Activated CD8-positive, alpha-beta T cell treated with anti-CD3 and anti-CD28 coated beads for 36 hours (primary cell): ENCODE results near the gene ANKRD63. TPM values are rescaled to one million over a fixed set of nuclear protein-coding genes. Genes with fewer than 3 reads are reported as not detected.

Experiments used
- ATAC-seq: fragments of 200-7000 bp; cut with Tn5 transposase; one replicate; pipeline ENCODE4 v1.10.0; 2021; ENCODE audit warnings: mild to moderate bottlenecking, moderate library complexity
- CTCF ChIA-PET: fragments of 350-600 bp; sonication (Branson Sonifier 250); formaldehyde crosslinking; loops from one replicate; lab custom pipeline; 2021; ENCODE audit warnings: antibody characterized with exemption; lab: Charles Lee
- POLR2A ChIA-PET: fragments of 350-600 bp; sonication (Branson Sonifier 250); formaldehyde crosslinking; loops from one replicate; lab custom pipeline; 2021; ENCODE audit warnings: antibody characterized with exemption; lab: Charles Lee
- DNase-seq: peaks from one replicate; pipeline ENCODE4 v3.0.0-alpha.2; 2020
- H3K27ac Mint-ChIP-seq: one replicate; pipeline ENCODE4 v1.8.0; 2021; ENCODE audit warnings: mild to moderate bottlenecking, mixed read lengths
- H3K27me3 Mint-ChIP-seq: one replicate; pipeline ENCODE4 v1.8.0; 2021; ENCODE audit warnings: mixed read lengths
- H3K36me3 Mint-ChIP-seq: one replicate; pipeline ENCODE4 v1.8.0; 2021; ENCODE audit warnings: low read depth, mixed read lengths
- H3K4me1 Mint-ChIP-seq: one replicate; pipeline ENCODE4 v1.8.0; 2021; ENCODE audit warnings: low read depth, mixed read lengths
- H3K4me3 Mint-ChIP-seq: one replicate; pipeline ENCODE4 v1.8.0; 2021; ENCODE audit warnings: mild to moderate bottlenecking, moderate library complexity, mixed read lengths
- H3K9me3 Mint-ChIP-seq: one replicate; pipeline ENCODE4 v1.8.0; 2021; ENCODE audit warnings: mixed read lengths
- CTCF ChIP-seq: fragments of 200-600 bp; IDR thresholded peaks from one replicate; pipeline ENCODE4 v1.8.0; 2022; ENCODE audit warnings: antibody characterized with exemption, mild to moderate bottlenecking
- intact Hi-C: fragments of 100-400 bp; cut with micrococcal nuclease; formaldehyde crosslinking; loops from one replicate; pipeline ENCODE4 v1.10.0; 2022
- total RNA-seq, 2 experiments: library from RNA; stranded (reverse); gene quantifications; one replicate each; pipeline ENCODE4 v1.2.3, GENCODE V29; 2021

Gene ANKRD63
- total RNA-seq, result not detected

GRCh38 chr15:40282869-40283614, at the start of gene ANKRD63:
Gene ANKRD63, minus strand, starts transcription at chr15:40283064. Its CDS starts 478 bp downstream, at chr15:40282586.
- H3K4me1 Mint-ChIP-seq, result no peaks in the 10 kb centered on the region
- peak within 1 kb of the TSS; percentile 58 for H3K4me3 Mint-ChIP-seq
- peaks cover 24% of the 10 kb centered on the region for H3K27me3 Mint-ChIP-seq
- ATAC-seq (peak; percentile 64), DNase-seq (peak; percentile 45)
- no peaks in the 10 kb centered on the region for H3K36me3 Mint-ChIP-seq
- ChIA-PET CTCF (interaction anchor here (0.6 to 4.0 kb wide), 10 partner anchors 9 to 244 kb away, joined by 3 to 44 read pairs (median 4); partner anchors contain the start of genes PLCB2 and SRP14), POLR2A (interaction anchor here (0.6 to 1.9 kb wide), 3 partner anchors 8 to 26 kb away, joined by 3 to 5 read pairs (median 4); no protein-coding TSS in a partner anchor)
- intact Hi-C loops, result no loop called here
- H3K9me3 Mint-ChIP-seq, result no peaks in the 10 kb centered on the region
- no peak within 1 kb of the TSS for H3K27ac Mint-ChIP-seq
- no peak for TF ChIP-seq CTCF

GRCh38 chr15:40332113-40332781, 49.4 kb upstream of the ANKRD63 start:
- Mint-ChIP-seq H3K36me3 (no peaks in the 10 kb centered on the region), H3K27me3 (no peaks in the 10 kb centered on the region), H3K4me3 (no peak overlapping the region), H3K4me1 (peaks cover 15% of the 10 kb centered on the region), H3K9me3 (no peaks in the 10 kb centered on the region), H3K27ac (no peak overlapping the region)
- CTCF ChIA-PET, result interaction anchor here (1.0 to 10.8 kb wide), 6 partner anchors 9 to 90 kb away, joined by 4 to 219 read pairs (median 9); partner anchors contain the start of genes CCDC9B and INAFM2
- POLR2A ChIA-PET, result interaction anchor here (1.0 to 1.8 kb wide), 2 partner anchors 10 to 47 kb away, joined by 3 to 5 read pairs; no protein-coding TSS in a partner anchor
- no peak for ATAC-seq
- no peak for TF ChIP-seq CTCF
- intact Hi-C loops, result no loop called here
- DNase-seq, result no peak

GRCh38 chr15:40331637-40332036, 48.8 kb upstream of the ANKRD63 start:
- TF ChIP-seq CTCF, result no peak
- no peak for ATAC-seq
- no peak overlapping the region for H3K4me3 Mint-ChIP-seq
- ChIA-PET CTCF (interaction anchor here (1.0 to 10.8 kb wide), 6 partner anchors 8 to 90 kb away, joined by 4 to 219 read pairs (median 9); partner anchors contain the start of genes CCDC9B and INAFM2), POLR2A (interaction anchor here (1.8 kb wide), 1 partner anchor 9 kb away, joined by 5 read pairs; no protein-coding TSS in a partner anchor)
- no peaks in the 10 kb centered on the region for H3K9me3 Mint-ChIP-seq
- H3K4me1 Mint-ChIP-seq, result peaks cover 18% of the 10 kb centered on the region
- no peak for DNase-seq
- intact Hi-C loops, result no loop called here
- no peaks in the 10 kb centered on the region for H3K36me3 Mint-ChIP-seq
- no peak overlapping the region for H3K27ac Mint-ChIP-seq
- no peaks in the 10 kb centered on the region for H3K27me3 Mint-ChIP-seq

GRCh38 chr15:40331026-40331425, 48.2 kb upstream of the ANKRD63 start:
- H3K36me3 Mint-ChIP-seq, result peaks cover under 1% of the 10 kb centered on the region
- CTCF ChIA-PET, result interaction anchor here (1.6 to 9.1 kb wide), 2 partner anchors 10 to 91 kb away, joined by 6 to 201 read pairs; partner anchors contain the start of gene CCDC9B

More at GRCh38 chr15:40331026-40331425, 48.2 kb upstream of the ANKRD63 start:
- no peak for ATAC-seq
- TF ChIP-seq CTCF, result no peak
- POLR2A ChIA-PET, result no interaction called here
- Mint-ChIP-seq H3K4me1 (peaks cover 20% of the 10 kb centered on the region), H3K27me3 (no peaks in the 10 kb centered on the region), H3K9me3 (no peaks in the 10 kb centered on the region), H3K4me3 (no peak overlapping the region), H3K27ac (no peak overlapping the region)
- no peak for DNase-seq
- intact Hi-C loops, result no loop called here
